Endometrium (tissue), 2 donors: Measurements from ENCODE around the gene LANCL2.

Source experiments
- FAIRE-seq: peaks from 2 replicates; lab custom pipeline; 2012; peaks lifted over from hg19 to GRCh38; lab: Jason Lieb, UNC
- donor health status: control.
- donor health status: control.

LANCL2 gene

DNA sequence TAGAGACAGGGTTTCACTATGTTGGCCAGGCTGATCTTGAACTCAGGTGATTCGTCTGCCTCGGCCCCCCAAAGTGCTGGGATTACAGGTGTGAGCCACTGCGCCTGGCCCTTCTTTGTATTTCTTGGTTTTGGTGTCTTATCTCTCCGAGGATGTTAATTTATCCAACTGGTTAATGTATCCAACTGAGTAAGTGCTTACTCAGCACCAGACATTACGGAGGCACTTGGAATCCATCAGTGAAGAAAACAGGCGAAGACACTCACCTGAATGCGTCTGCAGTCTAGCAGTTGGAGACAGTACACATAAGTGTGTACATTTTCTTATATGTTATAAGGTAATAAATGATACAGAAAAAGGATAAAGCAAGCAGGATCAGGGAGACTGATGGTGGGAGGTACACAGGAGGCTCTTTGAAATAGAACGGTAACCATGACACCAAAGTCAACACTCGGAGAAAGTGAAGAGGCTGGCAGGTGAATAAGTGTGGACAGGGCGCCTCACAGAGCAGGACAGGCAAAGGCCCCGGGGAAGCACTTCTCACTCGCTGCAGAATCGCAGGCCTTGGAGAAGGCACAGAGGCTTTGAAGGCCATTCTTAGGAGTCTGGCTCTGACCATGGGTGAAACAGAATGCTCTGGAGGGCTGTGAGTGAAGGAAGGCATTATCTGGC, 73.1 kb downstream of the LANCL2 start:
- FAIRE-seq = no peak

- FAIRE-seq = no peak
These were observed 73.8 kb downstream of the LANCL2 start for GRCh38 chr7:55438757-55439525.

DNA sequence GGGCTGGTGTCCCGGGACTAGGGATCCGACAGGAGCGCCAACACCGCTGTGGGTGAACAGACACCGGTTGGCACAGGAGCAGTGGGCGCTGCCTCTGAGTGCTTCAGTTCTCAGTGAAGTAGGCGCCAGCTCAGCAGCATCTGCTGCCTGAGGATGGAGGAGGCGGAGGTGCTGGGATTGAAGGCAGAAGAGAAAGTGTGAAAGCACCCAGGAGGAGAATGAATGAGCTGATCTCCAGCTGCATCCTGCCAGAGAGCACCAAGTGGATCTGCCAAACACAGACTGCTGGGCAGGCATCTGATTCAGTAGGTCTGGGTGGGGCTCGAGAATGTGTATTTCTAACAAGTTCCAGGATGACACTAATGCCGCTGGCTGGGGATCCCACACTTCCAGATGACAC, 74.5 kb downstream of the LANCL2 start:
- FAIRE-seq = no peak

DNA sequence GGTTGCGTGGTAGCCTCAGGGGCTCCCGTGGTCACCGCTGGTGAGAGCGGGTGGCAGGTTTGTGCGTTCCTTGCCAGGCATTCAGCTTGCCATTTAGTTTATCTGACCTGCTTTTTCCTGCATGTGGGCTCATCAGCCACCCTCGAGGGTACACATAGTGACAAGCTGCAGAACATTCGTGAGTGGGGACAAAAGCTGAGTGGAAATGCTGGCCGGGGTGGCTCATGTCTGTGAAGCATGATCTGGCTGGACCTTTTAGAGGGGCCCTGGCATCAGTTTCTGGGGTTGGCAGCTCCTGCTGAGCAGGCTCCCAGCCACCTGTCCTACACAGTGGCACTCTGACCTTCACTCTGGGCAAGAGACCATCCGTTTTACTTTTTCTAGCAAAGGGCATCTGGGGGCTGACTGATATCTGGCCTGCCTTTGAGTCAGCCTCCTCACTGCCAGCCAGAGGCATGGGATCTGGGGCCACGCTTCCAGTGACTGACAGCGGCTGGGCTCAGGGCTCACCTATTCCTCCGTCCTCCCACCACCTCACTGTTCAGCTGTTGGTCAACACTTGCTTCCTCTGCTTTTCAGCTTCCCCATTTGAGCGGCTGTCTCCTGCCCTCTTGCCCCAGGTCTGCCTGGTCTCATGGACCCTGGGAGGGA, 75.0 kb downstream of the LANCL2 start:
- FAIRE-seq = no peak

DNA sequence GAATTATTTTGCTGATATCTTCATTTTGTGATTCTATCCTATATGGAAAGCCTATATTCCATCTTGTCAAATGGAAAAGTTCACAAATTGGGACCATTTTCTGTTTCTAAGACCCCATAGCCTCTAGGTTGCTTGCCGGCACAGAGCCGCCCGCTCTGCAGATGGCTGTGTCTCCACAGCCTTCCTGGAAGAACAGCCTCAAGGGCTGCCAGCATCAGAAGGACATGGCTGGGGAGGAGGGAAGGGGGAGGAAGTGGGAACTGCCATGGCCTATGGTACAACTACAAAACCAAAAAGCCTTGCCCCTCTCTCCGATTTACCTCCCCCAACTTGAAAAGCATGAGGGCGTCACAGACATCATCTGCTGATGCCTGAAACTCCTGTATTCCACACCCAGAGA, 75.9 kb downstream of the LANCL2 start:
- FAIRE-seq = no peak

GRCh38 chr7:55441774-55442522, 76.8 kb downstream of the LANCL2 start:
- FAIRE-seq = peak; percentile 15

DNA sequence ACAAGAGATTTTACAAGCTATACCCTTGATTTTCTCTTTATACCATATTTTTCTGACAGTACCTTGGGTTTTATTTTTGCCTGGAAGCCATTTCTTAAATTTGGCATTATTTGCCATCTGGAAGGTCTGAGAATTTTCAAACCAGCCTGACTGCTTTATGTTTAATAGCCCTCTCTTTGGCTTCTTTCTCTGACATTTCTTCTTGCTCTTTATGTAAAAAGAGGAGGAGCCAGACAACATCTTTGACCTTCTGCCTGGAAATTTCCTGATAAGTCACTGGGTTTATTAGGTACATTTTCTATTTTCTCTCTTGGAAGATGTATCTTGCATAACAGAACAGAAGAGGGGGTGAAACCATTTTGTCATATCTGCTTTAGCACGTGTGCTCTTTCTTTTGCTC, 79.6 kb downstream of the LANCL2 start:
- FAIRE-seq = no peak

GRCh38 chr7:55448526-55448925, 83.4 kb downstream of the LANCL2 start:
- FAIRE-seq = no peak

DNA sequence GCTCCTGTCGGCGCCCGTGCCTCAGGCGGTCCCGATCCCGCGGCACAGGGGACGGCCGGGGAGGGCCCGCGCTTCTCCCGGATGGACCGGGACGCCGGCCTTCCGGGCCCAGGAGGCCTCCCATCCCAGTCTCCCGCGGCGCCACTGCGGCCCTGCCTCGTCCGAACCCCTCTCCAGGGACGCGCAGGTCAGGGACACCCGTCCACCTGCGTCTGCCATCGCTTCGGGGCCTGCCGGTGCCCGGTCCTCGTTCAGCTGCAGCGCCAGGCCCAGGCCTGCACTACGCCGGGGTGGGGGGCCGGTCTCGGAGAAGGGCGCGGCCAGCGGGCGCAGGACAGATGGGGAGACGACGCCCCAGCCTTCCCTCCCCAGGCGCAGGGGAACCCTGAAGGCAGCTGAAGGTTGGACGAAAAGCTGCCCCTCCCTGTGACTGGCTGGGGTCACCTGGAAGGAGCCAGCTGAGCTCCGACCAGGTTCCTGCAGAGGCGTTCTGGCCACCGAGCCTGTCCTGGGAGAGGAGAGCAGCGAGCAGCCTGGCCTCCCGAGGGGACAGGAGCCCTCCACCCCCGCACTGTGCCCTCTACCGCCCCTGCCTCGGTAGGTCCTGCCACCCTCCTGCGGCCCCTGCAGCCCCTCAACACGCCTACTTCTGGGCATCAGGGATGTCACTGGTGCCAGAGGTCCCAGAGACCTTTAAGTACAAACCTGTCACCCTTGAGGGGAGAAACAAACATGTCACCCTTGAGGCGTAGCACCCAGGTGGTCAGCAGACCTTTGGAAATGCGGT, 84.3 kb downstream of the LANCL2 start:
- FAIRE-seq = no peak

DNA sequence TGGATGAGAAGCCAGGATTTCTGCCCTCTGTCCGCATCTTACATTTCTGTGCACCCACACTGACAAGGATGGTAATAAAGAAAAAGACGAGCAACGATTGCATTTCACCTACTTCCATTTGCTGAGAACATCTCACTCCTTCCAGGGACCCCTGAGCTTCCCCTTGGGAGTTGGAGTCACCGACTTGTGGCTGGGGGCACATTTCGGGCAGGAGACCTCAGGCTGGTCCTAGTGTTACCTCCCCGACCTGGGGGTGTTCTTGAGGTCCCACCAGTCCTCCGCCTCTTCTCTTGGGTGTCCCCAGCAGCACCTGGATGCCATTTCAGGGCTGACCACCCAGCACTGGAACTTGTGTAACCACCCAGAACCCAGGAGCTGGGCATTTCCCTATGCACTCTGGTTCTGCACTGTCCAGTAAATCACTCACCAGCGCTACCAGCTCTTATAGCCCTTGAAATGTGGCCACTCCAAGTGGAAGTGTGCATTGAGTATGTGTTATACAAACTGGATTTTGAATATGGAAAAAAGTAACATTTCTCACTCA, 84.9 kb downstream of the LANCL2 start:
- no peak for FAIRE-seq

DNA sequence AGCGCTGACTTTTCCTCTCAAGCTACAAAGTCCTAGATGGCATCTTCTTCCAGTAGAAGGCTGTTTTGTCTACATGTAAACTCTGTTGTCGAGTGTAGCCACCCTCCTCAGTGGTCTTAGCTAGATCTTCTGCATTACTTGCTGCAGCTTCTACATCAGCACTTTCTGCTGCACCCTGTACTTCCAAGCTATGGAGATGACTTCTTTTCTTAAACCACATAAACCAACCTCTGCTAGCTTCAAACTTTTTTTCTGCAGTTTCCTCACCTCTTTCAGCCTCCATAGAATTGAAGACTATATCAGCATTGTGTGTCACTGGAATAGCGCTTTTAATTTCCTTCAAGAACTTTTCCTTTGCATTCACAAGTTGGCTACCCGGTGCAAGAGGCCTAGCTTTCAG, 87.8 kb downstream of the LANCL2 start:
- no peak for FAIRE-seq

DNA sequence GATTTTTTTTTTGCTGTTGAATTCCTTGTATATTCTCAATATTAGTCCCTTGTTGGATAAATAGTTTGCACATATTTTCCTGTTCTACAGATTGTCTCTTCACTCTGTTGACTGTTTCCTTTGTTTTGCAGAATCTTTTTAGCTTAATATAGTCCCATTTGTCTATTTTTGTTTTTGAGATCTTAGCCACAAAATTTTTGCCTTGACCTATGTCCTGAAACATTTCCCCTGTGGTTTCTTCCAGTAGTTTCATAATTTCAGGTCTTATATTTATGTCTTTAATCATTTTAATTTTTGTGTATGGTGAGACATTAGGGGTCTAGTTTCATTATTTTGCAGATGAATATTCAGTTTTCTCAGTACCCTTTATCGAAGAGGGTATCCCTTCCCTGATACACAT, 92.7 kb downstream of the LANCL2 start:
- FAIRE-seq = no peak

- FAIRE-seq = peak; percentile 29
These were observed 93.2 kb downstream of the LANCL2 start for GRCh38 chr7:55458351-55458750.

GRCh38 chr7:55463686-55464262, 98.6 kb downstream of the LANCL2 start:
- FAIRE-seq = no peak

DNA sequence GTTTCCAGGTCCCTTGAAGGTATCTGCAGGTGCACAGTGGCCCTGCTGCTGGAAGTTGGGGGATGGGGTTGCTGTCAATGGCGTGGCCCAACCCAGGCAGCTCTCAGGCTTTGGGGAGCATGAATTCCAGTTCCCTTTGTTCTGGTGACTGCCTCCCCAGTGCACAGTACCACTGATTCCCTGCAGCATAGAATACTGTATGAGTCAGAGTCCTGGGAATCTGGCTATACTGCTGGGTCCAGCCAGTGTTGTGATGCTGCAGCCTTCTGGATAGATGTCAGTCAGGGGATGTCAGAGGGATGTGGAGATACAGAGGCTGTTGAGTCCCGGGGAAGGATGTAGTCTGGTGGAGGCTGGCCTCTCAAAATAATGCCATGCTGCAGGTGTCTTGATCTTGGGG, 99.3 kb downstream of the LANCL2 start:
- FAIRE-seq = no peak

GRCh38 chr7:55465691-55466090, 100.6 kb downstream of the LANCL2 start:
- FAIRE-seq = no peak

- no peak for FAIRE-seq
These were observed 102.0 kb downstream of the LANCL2 start for GRCh38 chr7:55467047-55467593.

- FAIRE-seq = no peak
These were observed 103.4 kb downstream of the LANCL2 start for GRCh38 chr7:55468495-55468894.

DNA sequence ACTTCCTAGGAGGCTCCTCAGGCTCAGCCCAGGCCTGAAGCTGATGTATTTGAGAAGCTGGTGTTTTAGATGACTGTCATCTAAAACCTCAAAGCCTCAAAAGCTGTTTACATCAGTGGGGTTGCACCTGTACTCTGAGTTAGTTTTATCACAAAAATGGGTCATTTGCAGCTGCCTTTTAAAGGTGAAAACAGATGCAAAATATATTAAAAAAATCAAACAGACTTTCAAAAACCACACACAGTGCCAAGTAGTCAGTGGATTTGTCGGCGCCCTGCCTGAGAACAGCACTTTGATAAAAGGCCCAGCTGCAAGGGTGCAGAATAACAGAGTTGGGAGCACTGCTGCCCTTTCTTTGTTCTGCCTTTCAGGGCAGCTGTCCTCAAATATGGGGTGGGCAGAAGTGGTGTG, 104.1 kb downstream of the LANCL2 start:
- no peak for FAIRE-seq

DNA sequence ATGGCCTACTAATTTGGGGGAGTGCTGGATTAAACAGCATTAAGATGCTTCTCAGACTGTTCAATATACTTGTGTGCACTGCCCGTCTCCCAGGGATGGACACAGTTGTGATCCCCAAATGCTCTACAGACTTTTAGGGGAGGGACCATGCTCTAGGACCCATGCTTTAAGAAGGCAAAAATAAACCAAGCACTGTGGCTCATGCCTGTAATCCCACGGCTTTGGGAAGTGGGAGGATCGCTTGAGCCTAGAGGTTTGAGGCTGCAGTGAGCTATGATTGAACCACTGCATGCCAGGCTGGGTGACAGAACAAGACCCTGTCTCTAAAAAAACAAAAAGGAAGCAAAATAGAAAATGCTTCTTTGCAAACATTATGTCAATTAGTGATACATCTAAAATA, 104.6 kb downstream of the LANCL2 start:
- no peak for FAIRE-seq

GRCh38 chr7:55470261-55470660, 105.1 kb downstream of the LANCL2 start:
- FAIRE-seq = no peak
